ENCODE measurements around the gene DAP. TPM values are rescaled to one million over a fixed set of nuclear protein-coding genes. Genes with fewer than 3 reads are reported as not detected.

DAP gene
- total and polyA plus RNA-seq, 4 donors, result 36.6 to 122 (median 101) TPM

DNA sequence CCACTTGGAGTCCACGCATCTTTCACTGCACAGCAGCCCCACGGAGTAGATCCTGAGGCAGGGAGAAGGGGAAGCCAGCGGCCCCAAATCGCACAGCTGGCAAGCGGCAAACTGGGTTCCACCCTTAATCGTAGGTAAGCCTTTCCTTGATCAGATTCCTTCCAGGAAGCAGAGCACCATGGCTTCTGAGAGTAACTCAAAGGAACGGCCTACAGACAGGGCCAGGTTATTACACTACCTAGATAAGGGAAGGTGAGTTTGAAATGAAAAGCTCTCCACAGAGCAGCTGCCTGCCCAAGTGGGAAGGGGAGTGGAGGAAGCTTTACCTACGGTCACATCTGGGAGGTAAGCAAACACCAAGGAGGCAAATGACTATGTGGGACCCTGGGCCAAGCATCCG is 7.9 kb downstream of the DAP start:
- Histone ChIP-seq H3K36me3 (ENCODE audit: control insufficient read depth in 4 of 4, insufficient read depth in 3 of 4, low read depth in 1 of 4, low read length in 3 of 4) (peaks cover 0 to 12% (median 5%) of the 10 kb centered on the region in 4 donors), H3K27me3 (ENCODE audit: control insufficient read depth in 4 of 4, insufficient read depth in 4 of 4, low read length in 3 of 4) (no peaks in the 10 kb centered on the region), H3K9me3 (ENCODE audit: control insufficient read depth in 4 of 4, low read length in 3 of 4) (no peaks in the 10 kb centered on the region), H3K27ac (ENCODE audit: low read depth in 1 of 2, low read length in 2 of 2) (no peak overlapping the region), H3K4me3 (ENCODE audit: low read depth in 1 of 3, low read length in 3 of 3) (no peak overlapping the region), H3K4me1 (ENCODE audit: control insufficient read depth in 4 of 4, insufficient read depth in 4 of 4, low read length in 3 of 4) (peaks cover 7 to 46% (median 28%) of the 10 kb centered on the region in 4 donors), H3K9ac (ENCODE audit: low read depth in 1 of 2, low read length in 2 of 2) (no peak overlapping the region)
- 90% methylated on average over 9 of the region's 9 CpGs for WGBS
- DNase-seq (ENCODE audit: low spot score), result no peak
- TF ChIP-seq FOXA2 (IDR thresholded peaks at IDR 0.05) (no peak), HNF4A (conservative IDR thresholded peaks at IDR 0.05) (no peak), YY1 (IDR thresholded peaks at IDR 0.05) (no peak), NR2F2 (IDR thresholded peaks at IDR 0.05) (no peak), RXRA (IDR thresholded peaks at IDR 0.05) (no peak), FOXA1 (IDR thresholded peaks at IDR 0.05) (no peak), JUND (IDR thresholded peaks at IDR 0.05) (no peak), EGR1 (IDR thresholded peaks at IDR 0.05; ENCODE audit: low read depth in 2 of 2) (no peak), MAX (IDR thresholded peaks at IDR 0.05) (no peak), HNF4G (IDR thresholded peaks at IDR 0.05) (no peak)
- TF ChIP-seq, protein P1, sequence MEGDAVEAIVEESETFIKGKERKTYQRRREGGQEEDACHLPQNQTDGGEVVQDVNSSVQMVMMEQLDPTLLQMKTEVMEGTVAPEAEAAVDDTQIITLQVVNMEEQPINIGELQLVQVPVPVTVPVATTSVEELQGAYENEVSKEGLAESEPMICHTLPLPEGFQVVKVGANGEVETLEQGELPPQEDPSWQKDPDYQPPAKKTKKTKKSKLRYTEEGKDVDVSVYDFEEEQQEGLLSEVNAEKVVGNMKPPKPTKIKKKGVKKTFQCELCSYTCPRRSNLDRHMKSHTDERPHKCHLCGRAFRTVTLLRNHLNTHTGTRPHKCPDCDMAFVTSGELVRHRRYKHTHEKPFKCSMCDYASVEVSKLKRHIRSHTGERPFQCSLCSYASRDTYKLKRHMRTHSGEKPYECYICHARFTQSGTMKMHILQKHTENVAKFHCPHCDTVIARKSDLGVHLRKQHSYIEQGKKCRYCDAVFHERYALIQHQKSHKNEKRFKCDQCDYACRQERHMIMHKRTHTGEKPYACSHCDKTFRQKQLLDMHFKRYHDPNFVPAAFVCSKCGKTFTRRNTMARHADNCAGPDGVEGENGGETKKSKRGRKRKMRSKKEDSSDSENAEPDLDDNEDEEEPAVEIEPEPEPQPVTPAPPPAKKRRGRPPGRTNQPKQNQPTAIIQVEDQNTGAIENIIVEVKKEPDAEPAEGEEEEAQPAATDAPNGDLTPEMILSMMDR (IDR thresholded peaks at IDR 0.05; ENCODE audit: low read depth, low read length, missing input control), result no peak

GRCh38 chr5:10752451-10752850 is 8.6 kb downstream of the DAP start:
- 89% methylated on average over 2 of the region's 2 CpGs for WGBS
- peaks cover 8 to 44% (median 30%) of the 10 kb centered on the region in 4 donors for H3K4me1 ChIP-seq (ENCODE audit: control insufficient read depth in 4 of 4, insufficient read depth in 4 of 4, low read length in 3 of 4)
- no peak overlapping the region for H3K27ac ChIP-seq (ENCODE audit: low read depth in 1 of 2, low read length in 2 of 2)
- H3K9ac ChIP-seq (ENCODE audit: low read depth in 1 of 2, low read length in 2 of 2), result no peak overlapping the region
- H3K27me3 ChIP-seq (ENCODE audit: control insufficient read depth in 4 of 4, insufficient read depth in 4 of 4, low read length in 3 of 4), result no peaks in the 10 kb centered on the region
- TF ChIP-seq EGR1 (IDR thresholded peaks at IDR 0.05; ENCODE audit: low read depth in 2 of 2), result no peak
- no peak for TF ChIP-seq RXRA (IDR thresholded peaks at IDR 0.05)
- TF ChIP-seq FOXA2 (IDR thresholded peaks at IDR 0.05), result no peak
- no peak for TF ChIP-seq REST (IDR thresholded peaks at IDR 0.05)
- no peak for TF ChIP-seq FOXA1 (IDR thresholded peaks at IDR 0.05)
- TF ChIP-seq, protein P2, sequence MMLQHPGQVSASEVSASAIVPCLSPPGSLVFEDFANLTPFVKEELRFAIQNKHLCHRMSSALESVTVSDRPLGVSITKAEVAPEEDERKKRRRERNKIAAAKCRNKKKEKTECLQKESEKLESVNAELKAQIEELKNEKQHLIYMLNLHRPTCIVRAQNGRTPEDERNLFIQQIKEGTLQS (IDR thresholded peaks at IDR 0.05), result no peak
- H3K36me3 ChIP-seq (ENCODE audit: control insufficient read depth in 4 of 4, insufficient read depth in 3 of 4, low read depth in 1 of 4, low read length in 3 of 4), result peaks cover 0 to 12% (median 5%) of the 10 kb centered on the region in 4 donors
- H3K4me3 ChIP-seq (ENCODE audit: low read depth in 1 of 3, low read length in 3 of 3), result no peak overlapping the region
- DNase-seq (ENCODE audit: low spot score), result no peak
- H3K9me3 ChIP-seq (ENCODE audit: control insufficient read depth in 4 of 4, low read length in 3 of 4), result no peaks in the 10 kb centered on the region

GRCh38 chr5:10750909-10751308 is 10.1 kb downstream of the DAP start:
- Histone ChIP-seq H3K36me3 (ENCODE audit: control insufficient read depth in 4 of 4, insufficient read depth in 3 of 4, low read depth in 1 of 4, low read length in 3 of 4) (peaks cover 0 to 14% (median 5%) of the 10 kb centered on the region in 4 donors), H3K27ac (ENCODE audit: low read depth in 1 of 2, low read length in 2 of 2) (no peak overlapping the region), H3K4me3 (ENCODE audit: low read depth in 1 of 3, low read length in 3 of 3) (no peak overlapping the region), H3K27me3 (ENCODE audit: control insufficient read depth in 4 of 4, insufficient read depth in 4 of 4, low read length in 3 of 4) (no peaks in the 10 kb centered on the region), H3K9me3 (ENCODE audit: control insufficient read depth in 4 of 4, low read length in 3 of 4) (no peaks in the 10 kb centered on the region), H3K9ac (ENCODE audit: low read depth in 1 of 2, low read length in 2 of 2) (no peak overlapping the region), H3K4me1 (ENCODE audit: control insufficient read depth in 4 of 4, insufficient read depth in 4 of 4, low read length in 3 of 4) (peaks cover 13 to 45% (median 33%) of the 10 kb centered on the region in 4 donors)
- TF ChIP-seq NR2F2 (IDR thresholded peaks at IDR 0.05), result no peak
- no peak for TF ChIP-seq FOXA1 (IDR thresholded peaks at IDR 0.05)
- peak in 1 of 2 donors; percentile 10 for TF ChIP-seq HNF4A (conservative IDR thresholded peaks at IDR 0.05)
- no peak for TF ChIP-seq ZBTB33 (IDR thresholded peaks at IDR 0.05)
- 43% methylated on average over 3 of the region's 3 CpGs for WGBS
- no peak for DNase-seq (ENCODE audit: low spot score)
